Measurements from ENCODE around the gene MUS81. TPM values are rescaled to one million over a fixed set of nuclear protein-coding genes. Genes with fewer than 3 reads are reported as not detected.

MUS81 gene
- total and polyA plus RNA-seq, 3 experiments from 2014 or later: 35.2 to 85.8 (median 84.7) TPM

GRCh38 chr11:65911682-65912568, 51.7 kb downstream of the MUS81 start:
- no peaks in the 10 kb centered on the region for H3K36me3 ChIP-seq (ENCODE audit: insufficient read depth, low read length)
- no peak overlapping the region for H3K4me3 Mint-ChIP-seq
- peaks cover 16 to 29% (median 23%) of the 10 kb centered on the region in 3 donors for H3K4me1 Mint-ChIP-seq
- H3K4me1 ChIP-seq (ENCODE audit: insufficient read depth, low read length): peaks cover 11% of the 10 kb centered on the region
- CTCF ChIA-PET: interaction anchor here (0.6 to 1.6 kb wide), 4 partner anchors 21 to 1178 kb away, joined by 3 to 6 read pairs (median 4); partner anchors contain the start of genes CCDC85B and FIBP
- no peaks in the 10 kb centered on the region for H3K9me3 ChIP-seq (ENCODE audit: low read length)
- no peak overlapping the region for H3K27ac ChIP-seq (ENCODE audit: low read depth, low read length)
- H3K27ac Mint-ChIP-seq: no peak overlapping the region
- POLR2A ChIA-PET: interaction anchor here (1.2 kb wide), 1 partner anchor 21 kb away, joined by 4 read pairs; the partner anchor contains the start of gene CCDC85B
- H3K4me3 ChIP-seq (ENCODE audit: low read length): no peak overlapping the region
- DNase-seq: no peak
- H3K9me3 Mint-ChIP-seq: no peaks in the 10 kb centered on the region
- peaks cover 3 to 14% of the 10 kb centered on the region in 2 donors for H3K27me3 Mint-ChIP-seq
- no peaks in the 10 kb centered on the region for H3K27me3 ChIP-seq (ENCODE audit: insufficient read depth, low read length, poor library complexity, severe bottlenecking)
- peaks cover 0 to 7% (median 3%) of the 10 kb centered on the region in 3 donors for H3K36me3 Mint-ChIP-seq

- Histone ChIP-seq H3K27ac (ENCODE audit: low read depth, low read length) (no peak overlapping the region), H3K27me3 (ENCODE audit: insufficient read depth, low read length, poor library complexity, severe bottlenecking) (no peaks in the 10 kb centered on the region), H3K4me1 (ENCODE audit: insufficient read depth, low read length) (peaks cover 20% of the 10 kb centered on the region), H3K9me3 (ENCODE audit: low read length) (no peaks in the 10 kb centered on the region), H3K36me3 (ENCODE audit: insufficient read depth, low read length) (peaks cover 6% of the 10 kb centered on the region), H3K4me3 (ENCODE audit: low read length) (no peak overlapping the region)
- peaks cover 20 to 35% (median 28%) of the 10 kb centered on the region in 3 donors for H3K4me1 Mint-ChIP-seq
- POLR2A ChIA-PET: no interaction called here
- H3K27me3 Mint-ChIP-seq: peaks cover 3 to 10% of the 10 kb centered on the region in 2 donors
- no peak overlapping the region for H3K4me3 Mint-ChIP-seq
- no peak overlapping the region for H3K27ac Mint-ChIP-seq
- no peak for DNase-seq
- H3K36me3 Mint-ChIP-seq: peaks cover 0 to 11% (median 3%) of the 10 kb centered on the region in 3 donors
- H3K9me3 Mint-ChIP-seq: no peaks in the 10 kb centered on the region
- CTCF ChIA-PET: interaction anchor here (1.6 kb wide), 1 partner anchor 39 kb away, joined by 4 read pairs; no protein-coding TSS in a partner anchor
Observed at GRCh38 chr11:65912845-65913244, 52.6 kb downstream of the MUS81 start.

- no peak for DNase-seq
- no peak overlapping the region for H3K27ac ChIP-seq (ENCODE audit: low read depth, low read length)
- POLR2A ChIA-PET: interaction anchor here (0.8 kb wide), 1 partner anchor 65 kb away, joined by 4 read pairs; no protein-coding TSS in a partner anchor
- H3K36me3 Mint-ChIP-seq: peaks cover 0 to 22% (median 3%) of the 10 kb centered on the region in 3 donors
- peaks cover 22 to 41% (median 25%) of the 10 kb centered on the region in 3 donors for H3K4me1 Mint-ChIP-seq
- peaks cover 29% of the 10 kb centered on the region for H3K4me1 ChIP-seq (ENCODE audit: insufficient read depth, low read length)
- no peak overlapping the region for H3K4me3 ChIP-seq (ENCODE audit: low read length)
- peaks cover 6% of the 10 kb centered on the region for H3K36me3 ChIP-seq (ENCODE audit: insufficient read depth, low read length)
- peak overlapping the region in 5 of 7 donors; percentile 30 to 80 (median 40) for H3K4me3 Mint-ChIP-seq
- H3K27me3 Mint-ChIP-seq: peaks cover 3 to 4% of the 10 kb centered on the region in 2 donors
- no peaks in the 10 kb centered on the region for H3K9me3 ChIP-seq (ENCODE audit: low read length)
- no peaks in the 10 kb centered on the region for H3K27me3 ChIP-seq (ENCODE audit: insufficient read depth, low read length, poor library complexity, severe bottlenecking)
- CTCF ChIA-PET: interaction anchor here (1.4 kb wide), 1 partner anchor 27 kb away, joined by 4 read pairs; the partner anchor contains the start of gene FIBP
- H3K27ac Mint-ChIP-seq: peak overlapping the region in 5 of 8 donors; percentile 5 to 63 (median 19)
- no peaks in the 10 kb centered on the region for H3K9me3 Mint-ChIP-seq
Observed at GRCh38 chr11:65915101-65915820, 55.0 kb downstream of the MUS81 start.

GRCh38 chr11:65915821-65916251, 55.6 kb downstream of the MUS81 start:
- Mint-ChIP-seq H3K9me3 (no peaks in the 10 kb centered on the region), H3K27me3 (peaks cover 3 to 4% of the 10 kb centered on the region in 2 donors), H3K27ac (peak overlapping the region in 3 of 8 donors; percentile 54 to 87 (median 78)), H3K4me1 (peaks cover 22 to 47% (median 25%) of the 10 kb centered on the region in 3 donors), H3K4me3 (peak overlapping the region in 1 of 7 donors; percentile 69), H3K36me3 (peaks cover 0 to 26% (median 3%) of the 10 kb centered on the region in 3 donors)
- ChIA-PET CTCF (interaction anchor here (1.4 kb wide), 1 partner anchor 27 kb away, joined by 4 read pairs; the partner anchor contains the start of gene FIBP), POLR2A (no interaction called here)
- no peaks in the 10 kb centered on the region for H3K27me3 ChIP-seq (ENCODE audit: insufficient read depth, low read length, poor library complexity, severe bottlenecking)
- no peak for DNase-seq
- no peaks in the 10 kb centered on the region for H3K9me3 ChIP-seq (ENCODE audit: low read length)
- H3K27ac ChIP-seq (ENCODE audit: low read depth, low read length): no peak overlapping the region
- H3K36me3 ChIP-seq (ENCODE audit: insufficient read depth, low read length): peaks cover 6% of the 10 kb centered on the region
- peaks cover 35% of the 10 kb centered on the region for H3K4me1 ChIP-seq (ENCODE audit: insufficient read depth, low read length)
- no peak overlapping the region for H3K4me3 ChIP-seq (ENCODE audit: low read length)

Other genes with a start within 250 kb of the MUS81 start
- 10 to 100 TPM; 61.6 to 65.5 TPM for gene MAP3K11, start 246.2 kb upstream of the MUS81 start, total RNA-seq
- 23.5 TPM for gene MAP3K11, start 246.2 kb upstream of the MUS81 start, polyA plus RNA-seq
- 10 to 100 TPM; 46.4 to 53.1 TPM for gene PCNX3, start 244.7 kb upstream of the MUS81 start, total RNA-seq
- 8.5 TPM for gene PCNX3, start 244.7 kb upstream of the MUS81 start, polyA plus RNA-seq
- 100 to 1,000 TPM; 111 to 123 TPM for gene SIPA1, start 222.3 kb upstream of the MUS81 start, total RNA-seq
- 335 TPM for gene SIPA1, start 222.3 kb upstream of the MUS81 start, polyA plus RNA-seq
- 10 to 100 TPM; 87.3 to 89.7 TPM for gene RELA, start 197.5 kb upstream of the MUS81 start, total RNA-seq
- gene RELA, start 197.5 kb upstream of the MUS81 start, polyA plus RNA-seq: 76.0 TPM
- gene KAT5, start 148.2 kb upstream of the MUS81 start, total RNA-seq: 10 to 100 TPM; 79.9 to 87.1 TPM
- gene KAT5, start 148.2 kb upstream of the MUS81 start, polyA plus RNA-seq: 49.5 TPM
- gene RNASEH2C, start 139.6 kb upstream of the MUS81 start, total RNA-seq: 100 to 1,000 TPM; 106 to 114 TPM
- 87.7 TPM for gene RNASEH2C, start 139.6 kb upstream of the MUS81 start, polyA plus RNA-seq
- gene AP5B1, start 79.5 kb upstream of the MUS81 start, total RNA-seq: 10 to 100 TPM; 16.2 to 17.4 TPM
- 18.1 TPM for gene AP5B1, start 79.5 kb upstream of the MUS81 start, polyA plus RNA-seq
- not detected for gene OVOL1, start 73.4 kb upstream of the MUS81 start, total RNA-seq
- not detected for gene OVOL1, start 73.4 kb upstream of the MUS81 start, polyA plus RNA-seq
- 1 to 10 TPM; 2.0 to 2.8 TPM for gene SNX32, start 26.5 kb upstream of the MUS81 start, total RNA-seq
- 0.77 TPM for gene SNX32, start 26.5 kb upstream of the MUS81 start, polyA plus RNA-seq
- 1,000 to 10,000 TPM; 1,172 to 1,226 TPM for gene CFL1, start 2.3 kb upstream of the MUS81 start, total RNA-seq
- gene CFL1, start 2.3 kb upstream of the MUS81 start, polyA plus RNA-seq: 3,347 TPM
- 1 to 10 TPM; 3.9 to 4.0 TPM for gene EFEMP2, start 12.4 kb downstream of the MUS81 start, total RNA-seq
- gene EFEMP2, start 12.4 kb downstream of the MUS81 start, polyA plus RNA-seq: 0.23 TPM
- 10 to 100 TPM; 40.9 to 44.3 TPM for gene CTSW, start 19.4 kb downstream of the MUS81 start, total RNA-seq
- 1,046 TPM for gene CTSW, start 19.4 kb downstream of the MUS81 start, polyA plus RNA-seq
- gene FIBP, start 28.0 kb downstream of the MUS81 start, total RNA-seq: 100 to 1,000 TPM; 121 to 123 TPM
- gene FIBP, start 28.0 kb downstream of the MUS81 start, polyA plus RNA-seq: 78.6 TPM
- gene CCDC85B, start 30.2 kb downstream of the MUS81 start, total RNA-seq: 10 to 100 TPM; 81.3 to 86.7 TPM
- gene CCDC85B, start 30.2 kb downstream of the MUS81 start, polyA plus RNA-seq: 94.4 TPM
- gene FOSL1, start 40.0 kb downstream of the MUS81 start, total RNA-seq: 10 to 100 TPM; 26.4 to 26.9 TPM
- gene FOSL1, start 40.0 kb downstream of the MUS81 start, polyA plus RNA-seq: 0.51 TPM
- 10 to 100 TPM; 18.7 to 21.4 TPM for gene C11orf68, start 58.6 kb downstream of the MUS81 start, total RNA-seq
- gene C11orf68, start 58.6 kb downstream of the MUS81 start, polyA plus RNA-seq: 70.3 TPM
- gene DRAP1, start 59.0 kb downstream of the MUS81 start, total RNA-seq: 100 to 1,000 TPM in 1 of 2 experiments, 10 to 100 TPM in 1; 94.6 to 103 TPM
- gene DRAP1, start 59.0 kb downstream of the MUS81 start, polyA plus RNA-seq: 115 TPM
- not detected for gene TSGA10IP, start 85.0 kb downstream of the MUS81 start, total RNA-seq
- not detected for gene TSGA10IP, start 85.0 kb downstream of the MUS81 start, polyA plus RNA-seq
- gene SART1, start 101.3 kb downstream of the MUS81 start, total RNA-seq: 10 to 100 TPM; 69.9 to 70.2 TPM
- 50.1 TPM for gene SART1, start 101.3 kb downstream of the MUS81 start, polyA plus RNA-seq
- 10 to 100 TPM; 81.2 to 81.3 TPM for gene EIF1AD, start 141.7 kb downstream of the MUS81 start, total RNA-seq
- 16.1 TPM for gene EIF1AD, start 141.7 kb downstream of the MUS81 start, polyA plus RNA-seq
- gene BANF1, start 142.1 kb downstream of the MUS81 start, total RNA-seq: 100 to 1,000 TPM; 264 to 268 TPM
- 205 TPM for gene BANF1, start 142.1 kb downstream of the MUS81 start, polyA plus RNA-seq
- gene CST6, start 151.6 kb downstream of the MUS81 start, total RNA-seq: not detected
- gene CST6, start 151.6 kb downstream of the MUS81 start, polyA plus RNA-seq: not detected
- not detected for gene CATSPER1, start 166.0 kb downstream of the MUS81 start, total RNA-seq
- not detected for gene CATSPER1, start 166.0 kb downstream of the MUS81 start, polyA plus RNA-seq
- gene GAL3ST3, start 188.7 kb downstream of the MUS81 start, total RNA-seq: not detected
- gene GAL3ST3, start 188.7 kb downstream of the MUS81 start, polyA plus RNA-seq: not detected
- 100 to 1,000 TPM; 261 to 274 TPM for gene SF3B2, start 191.9 kb downstream of the MUS81 start, total RNA-seq
- 134 TPM for gene SF3B2, start 191.9 kb downstream of the MUS81 start, polyA plus RNA-seq
- gene PACS1, start 209.8 kb downstream of the MUS81 start, total RNA-seq: 10 to 100 TPM; 73.3 to 77.4 TPM
- gene PACS1, start 209.8 kb downstream of the MUS81 start, polyA plus RNA-seq: 86.1 TPM